Stimulated activated CD4-positive, alpha-beta T cell treated with anti-CD3 and anti-CD28 coated beads, Interleukin-15, amount 100 ng/mL, for 1 hour (primary cell): ENCODE results near the gene GRID1.

Experiments used
- DNase-seq, 2 donors: peaks; one replicate each; pipeline ENCODE4 v3.0.0-alpha.2; 2020; ENCODE audit warnings: low read depth in 1 of 2, low spot score in 1 of 2

Gene GRID1

DNA sequence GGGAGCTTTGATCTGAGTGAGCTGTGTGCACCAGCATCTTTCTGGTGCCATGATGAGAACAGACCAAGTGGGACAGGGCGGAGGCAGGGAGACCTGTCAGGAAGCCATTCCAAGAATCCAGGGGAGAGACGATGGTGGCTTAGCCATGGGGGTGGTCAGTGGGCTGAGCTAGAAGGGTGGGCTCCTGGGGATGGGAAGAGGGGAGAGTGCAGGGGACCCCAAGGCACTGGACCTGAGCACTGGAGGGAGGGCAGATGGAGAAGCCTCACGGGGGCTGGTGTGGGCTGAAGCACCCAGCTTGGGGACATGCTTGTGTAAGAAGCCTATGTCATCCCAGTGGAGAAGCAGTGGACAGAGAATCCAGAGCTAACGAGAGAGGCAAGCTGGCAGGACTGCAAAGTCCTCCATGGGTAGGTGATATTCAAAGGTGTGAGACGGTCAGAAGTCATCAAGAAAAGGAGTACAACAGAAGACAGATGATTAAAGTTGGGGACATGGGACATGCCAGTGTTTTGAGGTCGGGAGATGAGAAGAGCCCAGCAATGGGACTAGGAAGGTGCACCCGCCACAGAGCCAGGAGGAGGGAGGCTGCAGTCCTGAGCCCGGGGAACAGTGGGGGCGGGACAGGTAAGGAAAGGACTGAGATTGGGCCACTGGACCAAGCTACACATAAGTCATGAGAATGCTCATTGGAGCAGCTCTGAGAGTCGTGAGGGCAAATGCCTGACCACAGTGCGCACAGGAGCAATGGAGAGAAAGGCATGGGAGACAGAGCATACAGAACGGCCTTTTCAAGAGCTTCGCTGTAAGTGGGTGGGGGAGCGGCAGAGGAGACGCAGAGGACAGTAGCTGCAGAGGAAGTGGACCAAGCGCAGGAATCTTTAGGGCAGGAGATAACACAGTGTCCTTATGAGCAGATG, 72.0 kb downstream of the GRID1 start:
- no peak for DNase-seq

DNA sequence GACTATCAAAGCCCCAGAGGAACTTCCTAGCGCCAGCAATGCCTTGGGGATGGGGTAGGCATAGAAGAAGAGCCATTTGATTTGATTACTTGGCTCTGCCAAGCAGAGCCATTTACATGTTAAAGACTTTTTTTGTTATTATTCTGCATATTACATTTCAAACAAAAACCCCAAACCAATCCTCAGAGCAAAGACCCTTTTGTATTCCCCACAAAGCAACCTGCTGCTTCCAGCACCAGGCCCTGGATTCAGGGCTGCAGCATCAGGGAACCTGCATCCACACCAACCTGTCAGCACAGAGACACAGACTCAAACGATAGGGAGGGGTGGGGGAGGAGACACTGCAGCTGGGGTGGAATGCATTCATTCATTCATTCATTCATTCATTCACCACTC, 73.2 kb downstream of the GRID1 start:
- no peak for DNase-seq

DNA sequence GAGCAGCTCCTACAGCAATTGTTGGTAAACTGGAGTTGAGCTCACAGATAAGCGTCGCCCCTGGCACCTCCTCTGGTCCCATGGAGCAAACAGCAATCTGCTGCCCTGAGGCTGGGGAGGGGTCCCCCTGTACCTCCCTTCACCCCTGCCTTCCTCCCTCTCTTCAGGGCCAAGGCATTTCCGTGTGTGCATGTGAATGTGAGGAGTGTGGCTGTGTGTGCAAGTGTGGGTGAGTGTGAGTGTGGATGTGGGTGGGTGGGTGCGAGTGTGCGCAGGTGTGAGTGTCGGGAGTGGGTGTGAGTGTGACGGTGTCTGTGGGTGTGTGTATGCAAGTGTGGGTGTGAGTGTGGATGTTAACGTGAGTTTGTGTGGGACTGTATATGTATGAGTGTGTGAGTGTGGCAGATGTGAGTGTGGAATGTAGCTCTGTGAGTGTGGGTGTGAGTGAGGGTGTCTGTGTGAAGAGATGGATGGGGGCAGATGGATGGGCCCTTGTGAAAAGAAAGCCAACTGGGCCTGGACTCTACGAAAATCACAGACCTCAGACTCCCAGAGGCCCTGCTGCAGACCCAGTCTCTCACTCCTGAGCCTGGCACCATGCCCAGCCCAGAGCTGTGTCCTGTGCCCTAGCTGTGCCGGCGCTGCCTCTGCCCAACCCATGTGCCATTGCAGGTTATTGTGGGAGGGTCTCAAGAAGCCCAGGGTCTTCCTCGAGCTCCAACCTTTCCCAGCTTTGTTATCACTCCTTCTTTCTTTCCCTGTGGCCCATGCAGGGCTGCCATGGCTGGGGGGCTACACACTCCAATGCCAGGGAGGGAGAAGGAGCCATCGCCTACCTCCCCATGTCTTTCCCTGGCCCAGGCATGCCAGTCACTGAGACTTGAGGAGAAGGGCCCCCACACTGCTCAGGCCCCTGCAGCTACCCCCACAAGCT, 73.9 kb downstream of the GRID1 start:
- DNase-seq, result no peak

DNA sequence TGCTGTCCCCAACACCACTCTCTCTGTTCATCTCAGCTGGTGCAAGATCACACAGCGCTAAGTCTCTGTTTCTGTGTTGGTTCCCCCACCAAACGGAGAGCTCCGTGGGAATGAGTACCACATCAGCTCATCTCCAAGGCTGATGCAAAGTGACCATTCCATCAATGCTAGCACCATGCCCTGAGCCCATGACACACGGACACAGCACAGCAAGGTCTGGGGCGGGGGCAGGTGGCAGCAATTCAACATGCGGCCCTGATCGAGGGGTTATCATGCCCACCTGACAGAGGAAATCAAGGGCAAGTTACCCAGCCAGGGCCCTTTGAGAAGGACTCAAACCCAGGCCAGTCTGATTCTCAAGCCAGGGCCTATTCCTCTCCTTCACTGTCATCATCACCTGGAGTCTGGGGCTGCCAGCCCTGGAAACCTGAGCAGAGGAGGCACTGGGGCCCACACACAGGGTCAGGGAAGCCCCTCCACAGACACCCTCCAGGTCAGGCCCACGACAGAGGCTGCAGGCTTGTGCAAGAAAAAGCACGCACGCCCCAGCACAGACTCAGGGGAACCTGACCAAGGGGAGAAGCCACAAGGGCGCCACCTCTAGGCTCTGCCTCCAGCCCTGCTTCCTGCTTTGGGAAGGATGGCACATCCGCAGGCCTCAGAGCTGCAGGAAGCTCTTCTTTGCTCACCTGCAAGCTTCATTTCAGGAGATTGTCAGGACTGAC, 74.8 kb downstream of the GRID1 start:
- no peak for DNase-seq

DNA sequence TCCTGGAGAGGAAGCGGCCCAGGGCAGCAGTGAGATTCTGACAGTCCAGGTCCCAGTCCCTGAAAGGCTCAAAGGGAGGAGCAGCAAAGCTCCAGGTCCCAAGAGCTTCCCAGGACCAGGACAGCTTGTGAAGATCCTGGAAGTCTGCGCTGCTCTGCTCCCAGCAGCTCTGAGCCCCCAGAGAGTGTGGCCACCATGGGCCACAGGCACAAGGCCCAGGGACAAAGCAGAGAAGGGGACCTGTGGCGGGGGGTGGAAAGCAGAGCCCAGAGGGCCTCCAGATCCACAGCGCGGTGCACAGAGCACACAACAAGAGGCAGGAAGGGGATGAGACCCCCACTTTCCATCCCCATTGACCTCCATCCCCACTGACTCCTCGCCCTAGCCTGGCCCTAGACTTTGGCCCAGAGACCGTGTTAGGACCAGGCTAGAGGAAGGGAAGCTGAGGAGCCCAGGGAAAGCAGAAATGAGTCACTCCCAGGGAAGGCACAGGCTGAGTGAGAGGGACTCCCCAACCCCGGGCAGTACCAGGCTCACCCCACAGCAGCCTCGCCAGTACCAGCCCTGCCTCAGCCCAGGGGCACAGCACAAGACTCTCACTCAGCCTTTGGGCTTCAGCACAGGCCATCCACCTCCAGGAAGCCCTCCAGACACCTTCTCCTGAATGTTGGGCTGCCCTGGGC, 75.5 kb downstream of the GRID1 start:
- no peak for DNase-seq

DNA sequence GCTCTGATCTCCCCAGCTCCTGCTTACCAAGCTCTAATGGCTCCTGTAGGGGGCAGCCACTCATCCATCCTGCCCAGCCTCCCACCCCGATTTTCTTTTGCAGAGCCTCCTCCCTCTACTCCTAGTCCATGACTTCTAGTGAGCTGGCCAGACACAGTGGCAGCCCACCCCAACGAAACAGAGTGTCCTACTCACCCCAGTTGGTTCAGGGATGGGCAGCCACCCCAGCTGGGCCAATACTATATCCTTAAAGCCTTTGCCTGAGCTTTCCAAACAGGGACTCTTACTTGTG, 77.1 kb downstream of the GRID1 start:
- DNase-seq, result no peak

DNA sequence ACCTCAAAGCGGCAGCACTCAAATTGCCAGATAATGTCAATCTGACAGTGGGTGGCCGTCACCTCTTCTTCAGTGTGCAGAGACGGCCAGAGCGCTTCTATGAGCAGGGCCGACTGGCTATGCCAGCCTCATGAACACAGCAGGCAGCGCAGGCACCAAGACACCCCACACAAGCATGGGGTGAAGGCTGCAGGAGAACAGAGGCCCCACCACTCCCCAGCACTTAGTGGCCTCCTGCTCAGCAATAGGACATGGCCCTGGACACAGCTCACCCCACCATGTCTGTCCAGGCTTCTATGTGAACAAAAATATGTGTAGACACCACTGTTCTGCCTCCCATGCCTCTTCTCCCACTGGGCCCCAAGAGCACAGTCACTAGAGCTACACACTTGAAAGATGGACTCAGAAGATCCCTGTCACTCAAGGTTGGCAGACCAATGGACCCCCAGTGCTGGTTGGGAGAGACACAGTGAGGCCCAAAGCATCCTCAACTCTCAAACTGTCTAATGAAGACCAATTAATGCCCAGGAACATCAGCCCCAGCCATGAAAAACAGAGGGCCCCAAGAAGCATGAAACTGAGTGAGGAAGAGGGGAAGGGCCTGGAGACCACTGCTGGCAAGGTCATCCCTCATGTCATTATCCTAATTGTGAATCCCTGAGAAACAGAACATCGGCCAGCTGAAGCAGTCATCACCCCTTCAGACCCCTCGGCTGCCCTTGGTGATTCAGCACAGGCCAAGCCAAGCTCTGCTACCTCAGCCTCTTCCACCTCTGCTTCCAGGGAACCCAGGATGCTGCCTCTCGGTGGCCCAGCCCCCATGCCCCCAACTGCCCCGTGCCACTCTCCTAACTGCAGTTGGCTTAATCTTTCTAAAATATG, 77.7 kb downstream of the GRID1 start:
- no peak for DNase-seq

DNA sequence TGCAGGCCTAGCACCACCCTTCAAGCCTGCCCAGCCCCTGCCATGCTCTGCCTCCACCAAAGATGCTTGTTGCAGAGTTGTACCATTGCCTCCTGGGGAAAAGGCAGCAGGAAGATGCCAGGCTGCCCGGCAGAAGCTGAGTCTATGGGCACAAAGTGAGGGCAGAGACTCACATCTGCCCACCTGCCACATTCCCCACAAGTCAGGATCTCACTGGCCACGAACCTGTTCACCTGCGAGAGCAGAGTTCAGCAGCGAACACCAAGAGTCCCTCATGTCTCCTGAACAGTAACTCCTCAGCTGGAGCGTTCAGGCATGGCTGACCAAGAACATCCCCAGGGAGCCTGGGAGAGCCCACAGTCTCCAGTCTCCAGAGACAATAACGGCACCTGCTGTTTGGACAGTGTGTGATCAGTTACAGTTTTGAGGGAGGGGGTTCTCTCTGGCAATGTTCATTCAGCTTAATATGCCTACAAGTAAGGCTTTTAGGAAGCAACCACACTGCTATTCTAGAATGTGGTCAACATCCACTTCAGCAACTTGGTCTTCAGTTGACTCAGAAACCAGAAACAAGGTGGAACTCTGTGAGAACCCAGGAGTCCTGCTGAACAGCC, 78.5 kb downstream of the GRID1 start:
- no peak for DNase-seq

DNA sequence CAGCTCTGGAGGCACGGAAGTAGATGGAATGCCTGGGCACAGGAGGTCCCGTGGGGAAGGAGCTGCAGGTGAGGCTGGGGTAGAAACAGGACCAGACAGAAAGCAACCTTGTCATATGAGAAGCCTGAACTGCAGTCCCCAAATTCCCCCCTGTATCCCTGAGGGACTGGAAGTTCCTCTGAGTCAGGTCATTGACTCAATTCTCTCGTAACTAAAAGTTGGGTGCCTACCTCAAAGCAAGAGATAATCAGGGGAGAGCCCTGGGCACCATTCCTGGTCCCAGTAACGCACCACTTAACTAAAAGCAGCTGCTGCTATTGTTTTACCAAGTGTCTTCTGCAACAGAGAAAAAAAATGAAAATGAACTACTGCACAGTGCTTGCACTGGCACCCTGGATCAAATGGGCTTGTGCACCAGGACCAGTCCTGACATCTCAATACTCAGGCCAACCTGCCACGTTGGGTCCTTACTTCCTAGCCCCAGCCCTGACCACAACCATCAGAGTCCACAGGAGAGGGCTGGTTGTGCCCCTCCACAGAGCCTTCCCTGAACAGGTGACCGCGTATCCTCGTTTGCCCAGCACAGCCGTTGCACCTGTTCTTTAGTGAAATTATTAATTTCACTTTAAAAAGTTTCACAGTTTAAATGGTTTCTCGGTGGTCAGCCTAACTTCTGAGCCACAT, 79.3 kb downstream of the GRID1 start:
- DNase-seq, result no peak

DNA sequence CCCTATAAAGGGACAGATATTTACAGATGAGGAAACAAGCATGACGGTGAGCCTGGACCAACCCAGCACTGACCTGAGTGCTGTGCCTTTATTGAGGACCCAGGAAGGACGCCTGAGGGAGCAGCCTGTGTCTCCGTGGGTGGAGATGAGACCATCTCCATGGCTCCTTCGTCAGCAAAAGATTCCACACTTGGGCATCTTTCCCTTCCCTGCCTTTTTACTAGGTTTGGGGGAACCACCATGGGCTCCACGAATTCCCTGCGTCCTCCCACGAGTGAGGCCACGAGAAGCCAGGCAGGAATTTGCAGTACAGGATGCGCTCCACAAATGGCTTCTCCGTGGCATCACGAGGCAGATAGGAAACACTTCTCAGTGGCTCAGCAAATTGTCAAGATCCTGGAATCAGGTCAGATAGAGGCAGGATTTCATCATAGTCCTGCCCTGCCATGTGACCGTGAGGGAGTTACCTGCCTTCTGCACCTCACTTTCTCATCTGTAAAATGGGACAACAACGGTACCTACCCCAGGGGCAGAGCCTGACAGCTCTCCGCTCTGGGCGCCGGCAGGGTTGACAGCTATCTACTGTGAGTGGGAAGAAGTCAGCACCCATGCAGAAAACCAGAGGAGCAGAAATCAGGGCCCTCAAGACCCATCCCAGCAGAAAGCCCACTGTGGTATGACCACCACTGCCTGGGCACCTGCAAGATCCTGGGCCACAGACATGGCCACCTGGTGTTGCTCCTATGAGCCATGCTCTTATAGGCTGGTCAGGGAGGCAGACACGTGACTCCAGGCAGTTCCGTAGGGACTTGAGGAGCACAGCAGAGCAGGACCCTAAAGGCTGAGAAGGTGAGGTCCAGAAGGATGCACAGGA, 80.1 kb downstream of the GRID1 start:
- no peak for DNase-seq

DNA sequence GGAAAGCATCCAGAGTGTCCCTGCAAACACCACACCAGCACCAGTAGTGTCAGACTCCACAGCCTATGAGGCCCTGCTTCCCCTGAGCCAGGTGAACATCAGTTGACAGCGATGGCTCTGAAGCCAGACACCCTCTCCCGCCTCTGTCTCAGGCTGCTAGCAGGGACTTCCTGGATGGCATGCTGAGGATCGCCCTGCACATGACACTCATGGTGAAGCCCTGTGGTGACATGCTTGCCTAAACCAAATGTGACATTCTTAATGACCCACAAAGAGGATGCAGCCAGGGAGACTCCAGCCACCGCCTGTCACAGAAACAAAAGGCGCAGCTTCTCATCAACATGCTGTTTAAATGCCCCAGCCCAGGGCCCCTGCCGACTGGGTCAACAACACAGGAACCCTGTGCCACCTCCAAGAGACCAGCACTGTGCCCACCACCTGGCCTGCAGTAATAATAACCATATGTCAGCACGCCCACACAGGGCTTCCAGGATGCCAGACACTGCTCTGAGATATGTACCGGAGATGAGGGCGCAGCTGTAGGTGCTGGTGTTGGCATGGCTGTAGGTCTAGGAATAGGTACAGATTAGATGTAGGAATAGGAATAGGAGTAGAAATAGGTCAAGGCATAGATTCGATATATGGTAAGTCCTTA, 81.3 kb downstream of the GRID1 start:
- DNase-seq, result no peak

DNA sequence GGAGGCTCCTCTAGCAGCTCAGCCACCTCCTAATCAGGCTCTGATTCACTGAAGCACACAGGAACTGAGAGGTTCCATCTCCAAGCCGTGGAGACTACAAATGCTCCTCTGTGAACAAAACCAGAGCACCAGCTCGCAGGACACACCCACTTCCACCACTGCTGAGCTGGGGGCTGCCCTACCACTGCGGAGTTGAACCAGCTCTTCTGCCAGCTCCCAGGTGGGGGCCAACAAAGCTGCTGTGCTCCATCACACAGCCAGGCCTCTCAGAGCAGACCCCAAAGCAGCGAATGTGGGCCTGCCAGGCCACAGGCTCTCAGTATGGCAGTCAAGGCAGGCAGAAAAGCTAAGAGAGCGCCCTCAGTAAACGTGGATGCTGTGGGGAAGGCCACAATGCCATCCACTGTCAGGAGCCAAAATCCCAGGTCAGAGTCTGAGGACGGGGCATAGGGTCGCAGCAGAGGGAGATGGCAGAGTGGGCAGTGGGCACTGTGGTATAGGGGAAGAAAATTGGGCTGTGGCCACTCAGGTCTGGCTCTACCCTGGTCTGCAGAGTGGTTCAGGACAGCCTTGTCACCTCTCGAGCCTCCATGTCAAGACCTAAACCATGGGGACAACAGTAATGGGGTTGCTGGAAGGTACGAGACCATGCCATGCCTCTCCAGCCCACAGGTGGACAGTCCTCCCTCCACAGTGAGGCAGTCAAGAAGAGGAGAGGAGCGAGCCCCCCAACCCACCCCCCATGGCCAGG, 82.1 kb downstream of the GRID1 start:
- no peak for DNase-seq

DNA sequence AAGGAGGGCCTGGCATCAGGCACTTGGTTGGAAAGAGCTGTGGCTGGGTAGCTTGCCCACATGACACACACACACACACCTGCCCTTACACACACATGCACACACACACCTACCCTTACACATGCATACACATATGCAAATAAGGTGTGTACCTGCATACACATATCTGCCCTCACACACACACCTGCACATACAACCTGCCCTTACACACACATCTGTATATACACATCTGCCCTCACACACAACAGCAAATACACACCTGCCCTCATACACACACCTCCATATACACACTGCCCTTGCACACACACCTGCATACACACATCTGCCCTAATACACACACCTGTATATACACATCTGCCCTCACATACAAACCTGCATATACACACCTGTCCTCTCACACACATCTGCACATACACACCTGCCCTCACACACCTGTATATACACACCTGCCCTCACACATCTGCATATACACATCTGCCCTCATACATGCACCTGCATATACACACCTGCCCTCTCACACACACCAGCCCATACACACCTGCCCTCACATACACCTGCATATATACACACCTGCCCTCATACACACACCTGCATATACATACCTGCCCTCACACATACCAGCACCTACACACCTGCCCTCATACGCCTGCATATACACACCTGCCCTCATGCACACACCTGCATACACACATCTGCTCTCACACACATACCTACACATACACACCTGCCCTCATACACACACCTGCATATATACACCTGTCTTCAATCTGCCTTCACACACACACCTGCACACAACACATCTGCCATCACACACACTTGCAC, 82.9 kb downstream of the GRID1 start:
- DNase-seq, result no peak

DNA sequence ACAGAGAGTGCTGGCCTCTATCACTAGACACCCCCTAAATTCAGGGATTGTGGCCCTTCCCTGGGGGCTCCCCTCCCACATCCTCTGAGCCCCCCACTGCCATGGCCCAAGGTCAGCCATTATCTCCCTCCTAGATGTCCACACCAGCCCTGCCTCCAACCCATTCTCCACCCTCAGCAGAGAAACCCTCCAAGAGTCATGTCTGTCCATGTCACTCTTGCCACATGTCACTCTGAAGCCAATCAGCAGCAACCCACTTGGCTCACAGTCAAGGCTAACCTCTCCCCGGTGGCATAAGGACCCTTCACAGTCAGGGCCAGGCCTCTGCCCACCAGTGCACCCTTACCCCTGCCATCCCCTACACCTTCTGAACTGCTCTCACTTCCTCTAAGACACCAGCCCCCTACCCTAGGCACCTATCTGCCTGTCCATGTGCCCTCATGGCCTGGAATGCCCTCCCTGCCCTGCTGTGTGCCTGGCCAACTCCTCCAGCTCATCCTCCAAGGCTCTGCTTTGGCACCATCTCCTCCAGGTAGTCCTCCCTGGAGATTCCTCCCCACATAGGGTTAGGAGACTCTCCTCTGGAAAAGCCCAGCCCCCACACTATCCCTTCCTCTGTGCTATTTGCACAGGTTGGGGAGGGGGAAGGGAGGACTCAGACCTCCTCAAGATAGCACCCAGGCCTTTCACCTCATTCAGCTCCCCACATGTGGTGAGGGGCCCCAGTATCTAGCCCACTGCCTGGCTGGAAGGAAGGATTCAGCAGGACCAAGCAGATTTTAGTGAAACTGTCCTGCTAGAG, 83.7 kb downstream of the GRID1 start:
- no peak for DNase-seq

DNA sequence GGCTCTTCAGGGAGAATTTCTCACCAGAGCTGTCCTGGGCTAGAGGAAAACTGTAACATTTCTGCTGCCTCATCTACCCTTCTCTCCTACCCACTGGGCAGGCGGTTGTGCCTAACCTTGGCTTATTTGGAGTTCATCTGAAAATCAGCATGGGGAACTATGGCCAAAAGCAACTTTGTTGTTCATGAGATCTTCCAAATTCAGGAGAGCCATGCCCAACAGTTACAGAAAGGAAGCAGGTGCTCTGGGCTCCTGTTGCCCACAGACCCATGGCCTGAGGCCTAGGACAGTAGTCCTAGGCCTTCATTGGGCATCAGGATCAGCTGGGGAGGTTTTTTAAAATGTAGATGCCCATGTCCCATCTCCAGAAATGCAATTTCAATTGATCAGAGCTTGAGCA, 85.2 kb downstream of the GRID1 start:
- DNase-seq, result no peak
